H4 (cell line): ENCODE results near the gene GALNT16. TPM values are rescaled to one million over a fixed set of nuclear protein-coding genes. Genes with fewer than 3 reads are reported as not detected.
A peak's percentile ranks its signal among the peaks of the same experiment; 100 is the strongest.
"Not testable (repeated sequence)": the region's sequence is repeated elsewhere in the genome, so short reads cannot be mapped to it uniquely, and the experiment has no call there.

Experiments
- DNase-seq: peaks from one replicate; pipeline ENCODE4 v3.0.0-alpha.2; 2015; ENCODE audit warnings: low spot score
- total RNA-seq: library from RNA; depleted of rRNA; stranded (reverse); fragments of >200 nt; shearing (Covaris generic); gene quantifications from 2 replicates; pipeline ENCODE4 v1.2.3, GENCODE V29; 2014

The GALNT16 gene
- total RNA-seq, 1 experiment from 2014 or later = 0.52 TPM

GRCh38 chr14:69285661-69286255, 25.8 kb downstream of the GALNT16 start:
- no peak for DNase-seq

- DNase-seq = no peak
Measured at GRCh38 chr14:69287098-69288010, 27.4 kb downstream of the GALNT16 start.

- peak; percentile 17 for DNase-seq
Measured at GRCh38 chr14:69288011-69288771, 28.2 kb downstream of the GALNT16 start.

GRCh38 chr14:69288956-69289705, 29.2 kb downstream of the GALNT16 start:
- DNase-seq = no peak

GRCh38 chr14:69289811-69290520, 30.0 kb downstream of the GALNT16 start:
- DNase-seq = no peak

- DNase-seq = not testable (repeated sequence)
Measured at GRCh38 chr14:69290881-69291280, 30.9 kb downstream of the GALNT16 start.

GRCh38 chr14:69291396-69291795, 31.4 kb downstream of the GALNT16 start:
- DNase-seq = no peak

- no peak for DNase-seq
Measured at GRCh38 chr14:69291891-69292561, 32.1 kb downstream of the GALNT16 start.

- DNase-seq = no peak
Measured at GRCh38 chr14:69298131-69299071, 38.4 kb downstream of the GALNT16 start.

- no peak for DNase-seq
Measured at GRCh38 chr14:69299286-69300035, 39.5 kb downstream of the GALNT16 start.

- DNase-seq = no peak
Measured at GRCh38 chr14:69300601-69301221, 40.8 kb downstream of the GALNT16 start.

GRCh38 chr14:69303086-69303485, 43.1 kb downstream of the GALNT16 start:
- DNase-seq = no peak

GRCh38 chr14:69312608-69313007, 52.6 kb downstream of the GALNT16 start:
- DNase-seq = no peak

- no peak for DNase-seq
Measured at GRCh38 chr14:69313176-69313575, 53.2 kb downstream of the GALNT16 start.

- no peak for DNase-seq
Measured at GRCh38 chr14:69314327-69314726, 54.4 kb downstream of the GALNT16 start.

GRCh38 chr14:69315301-69315700, 55.3 kb downstream of the GALNT16 start:
- DNase-seq = no peak

GRCh38 chr14:69316449-69317101, 56.6 kb downstream of the GALNT16 start:
- DNase-seq = no peak
